CD14-positive monocyte (primary cell): ENCODE results near the gene NSG1. TPM values are rescaled to one million over a fixed set of nuclear protein-coding genes. Genes with fewer than 3 reads are reported as not detected.

Experiments
- DNase-seq, 3 donors: peaks; one replicate each; pipeline ENCODE4 v3.0.0-alpha.2; 2011 to 2022
- H2AFZ ChIP-seq: 2 replicates; pipeline ENCODE4 v1.6.0; 2012; ENCODE audit warnings: mild to moderate bottlenecking, low read depth, low read length, inconsistent platforms; ENCODE audit not compliant: insufficient read depth, poor library complexity, severe bottlenecking
- H3K27ac ChIP-seq, 2 donors: 1 replicate in 1 of 2; 2 replicates in 1 of 2; pipeline ENCODE4 v1.5.1; 2012 to 2013; ENCODE audit warnings: low read length in 2 of 2, control low read depth in 1 of 2, inconsistent platforms in 1 of 2, low read depth in 1 of 2, mild to moderate bottlenecking in 1 of 2
- H3K27me3 ChIP-seq, 2 donors: one replicate each; pipeline versions ENCODE4 v1.6.0 to v1.6.1; 2011 to 2013; ENCODE audit warnings: low read length in 2 of 2; ENCODE audit not compliant: control insufficient read depth in 2 of 2, insufficient read depth in 2 of 2
- H3K36me3 ChIP-seq, 2 donors: replicated peaks in 1 of 2; 1 replicate in 1 of 2; 2 replicates in 1 of 2; pipeline versions ENCODE4 v1.5.1 to v1.6.1; 2012 to 2013; ENCODE audit warnings: low read length in 2 of 2, control low read depth in 1 of 2, inconsistent platforms in 1 of 2, mild to moderate bottlenecking in 1 of 2; ENCODE audit not compliant: insufficient read depth in 2 of 2, control insufficient read depth in 1 of 2
- H3K4me1 ChIP-seq, 2 donors: 1 replicate in 1 of 2; 2 replicates in 1 of 2; pipeline versions ENCODE4 v1.5.1 to v1.6.1; 2012 to 2013; ENCODE audit warnings: low read length in 2 of 2, control low read depth in 1 of 2, inconsistent platforms in 1 of 2, mild to moderate bottlenecking in 1 of 2, moderate library complexity in 1 of 2; ENCODE audit not compliant: insufficient read depth in 2 of 2, control insufficient read depth in 1 of 2
- H3K4me2 ChIP-seq: replicated peaks from 2 replicates; pipeline ENCODE3; 2012; ENCODE audit warnings: low read length, moderate library complexity, mild to moderate bottlenecking; ENCODE audit not compliant: poor library complexity, severe bottlenecking; ENCODE audit errors: extremely low read depth
- H3K4me3 ChIP-seq, 3 experiments: fragments of 200-600 bp in 1 of 3; sonication (generic) in 1 of 3; replicated peaks in 1 of 3; 1 replicate in 2 of 3; 2 replicates in 1 of 3; pipeline ENCODE4 v1.5.1; 2011 to 2013; ENCODE audit warnings: low read length in 3 of 3, mild to moderate bottlenecking in 3 of 3, control low read depth in 2 of 3, low read depth in 2 of 3, inconsistent platforms in 1 of 3, moderate library complexity in 1 of 3
- H3K79me2 ChIP-seq: 2 replicates; pipeline ENCODE4 v1.6.0; 2012; ENCODE audit warnings: mild to moderate bottlenecking, control low read depth, inconsistent platforms, low read length, moderate library complexity; ENCODE audit not compliant: insufficient read depth
- H3K9ac ChIP-seq: 2 replicates; pipeline ENCODE4 v1.6.0; 2017; ENCODE audit warnings: low read length, mild to moderate bottlenecking; ENCODE audit not compliant: insufficient read depth, poor library complexity, severe bottlenecking
- H3K9me3 ChIP-seq, 2 donors: replicated peaks in 1 of 2; 1 replicate in 1 of 2; 2 replicates in 1 of 2; pipeline versions ENCODE4 v1.5.1 to v1.6.1; 2012 to 2013; ENCODE audit warnings: low read length in 2 of 2, control low read depth in 1 of 2; ENCODE audit not compliant: control insufficient read depth in 1 of 2, insufficient read depth in 1 of 2
- H4K20me1 ChIP-seq: 2 replicates; pipeline ENCODE4 v1.6.0; 2012; ENCODE audit warnings: mild to moderate bottlenecking, low read length, control low read depth, moderate library complexity; ENCODE audit not compliant: insufficient read depth
- H3K27ac Mint-ChIP-seq, 7 donors: one replicate each; pipeline ENCODE4 v1.8.0; 2020; ENCODE audit warnings: mild to moderate bottlenecking in 7 of 7, mixed read lengths in 7 of 7, moderate library complexity in 6 of 7, inconsistent platforms in 2 of 7
- H3K27me3 Mint-ChIP-seq, 3 donors: one replicate each; pipeline ENCODE4 v1.8.0; 2021 to 2022; ENCODE audit warnings: low read depth in 3 of 3, mild to moderate bottlenecking in 3 of 3, mixed read lengths in 3 of 3, moderate library complexity in 3 of 3, inconsistent platforms in 1 of 3
- H3K36me3 Mint-ChIP-seq, 2 donors: one replicate each; pipeline ENCODE4 v1.8.0; 2020; ENCODE audit warnings: mixed read lengths in 2 of 2, inconsistent platforms in 1 of 2, mild to moderate bottlenecking in 1 of 2
- H3K4me1 Mint-ChIP-seq: one replicate; pipeline ENCODE4 v1.8.0; 2020; ENCODE audit warnings: mild to moderate bottlenecking, mixed read lengths
- H3K4me3 Mint-ChIP-seq, 2 donors: one replicate each; pipeline ENCODE4 v1.8.0; 2020; ENCODE audit warnings: mild to moderate bottlenecking in 2 of 2, mixed read lengths in 2 of 2, moderate library complexity in 1 of 2
- H3K9me3 Mint-ChIP-seq, 7 donors: one replicate each; pipeline ENCODE4 v1.8.0; 2020 to 2022; ENCODE audit warnings: mixed read lengths in 7 of 7, mild to moderate bottlenecking in 6 of 7, moderate library complexity in 6 of 7, inconsistent platforms in 2 of 7
- CTCF ChIP-seq: fragments of 200-600 bp; IDR thresholded peaks from one replicate; pipeline ENCODE4 v1.8.0; 2022; ENCODE audit warnings: antibody characterized with exemption, mild to moderate bottlenecking
- WGBS: methylation state at CpG from one replicate; pipeline ENCODE4 v1.1.5; 2013; ENCODE audit warnings: missing lambda C conversion rate; ENCODE audit not compliant: insufficient coverage; 5-methylcytosine and 5-hydroxymethylcytosine counted together
- intact Hi-C, 2 donors: fragments of 100-400 bp; cut with micrococcal nuclease; formaldehyde crosslinking; loops; one replicate each; pipeline versions ENCODE4 v1.15.0 to v1.15.1; 2023
- polyA plus RNA-seq, 3 donors: library from polyadenylated mRNA; depleted of rRNA in 1 of 3; unstranded in 2 of 3; stranded (reverse) in 1 of 3; fragments of 300-500 nt in 2 of 3; fragments of >200 nt in 1 of 3; fragmentation: Illumina TruSeq in 2 of 3; gene quantifications; 1 replicate in 2 of 3; 2 replicates in 1 of 3; pipeline ENCODE4 v1.2.3, GENCODE V29; 2012 to 2021

Gene NSG1
- polyA plus RNA-seq, 3 donors = 0.10 TPM; not detected in 2

DNA sequence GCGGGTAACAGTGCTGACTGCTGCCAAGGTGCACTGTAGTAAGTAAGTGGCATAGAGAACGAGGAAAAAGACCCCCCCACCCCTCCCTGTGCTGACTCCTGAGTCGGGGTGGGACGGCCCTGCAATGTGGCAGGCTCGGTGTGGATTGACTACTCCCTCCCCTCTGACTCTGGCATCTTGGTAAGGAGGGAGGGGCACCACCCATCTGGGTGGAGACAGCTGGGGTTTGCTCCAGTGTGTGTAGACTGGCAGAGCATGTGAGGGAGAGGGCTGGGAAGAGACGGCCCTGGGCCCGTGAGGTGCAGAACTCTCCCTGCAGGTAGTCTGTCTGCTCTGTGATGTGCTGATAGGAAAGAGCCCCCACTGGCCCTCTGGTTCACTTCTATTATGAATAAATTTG is 31.0 kb downstream of the NSG1 start:
- H3K4me3 Mint-ChIP-seq = no peak overlapping the region
- H3K27ac ChIP-seq = no peak overlapping the region

GRCh38 chr4:4418676-4419390 is 31.9 kb downstream of the NSG1 start:
- H3K27ac Mint-ChIP-seq = no peak overlapping the region
- Histone ChIP-seq H3K9me3 (peaks cover 0 to 4% of the 10 kb centered on the region in 2 donors), H3K4me2 (no peak overlapping the region), H4K20me1 (no peaks in the 10 kb centered on the region), H3K36me3 (peaks cover 59 to 63% of the 10 kb centered on the region in 2 donors), H3K27ac (no peak overlapping the region), H3K4me3 (no peak overlapping the region), H3K79me2 (no peaks in the 10 kb centered on the region), H3K4me1 (no peaks in the 10 kb centered on the region), H2AFZ (no peak overlapping the region), H3K27me3 (no peaks in the 10 kb centered on the region), H3K9ac (no peak overlapping the region)
- TF ChIP-seq CTCF = no peak
- DNase-seq = no peak
- H3K4me1 Mint-ChIP-seq = no peaks in the 10 kb centered on the region
- H3K27me3 Mint-ChIP-seq = peaks cover 0 to 2% (median 0%) of the 10 kb centered on the region in 3 donors
- no peak overlapping the region for H3K4me3 Mint-ChIP-seq
- H3K36me3 Mint-ChIP-seq = peaks cover 66 to 78% of the 10 kb centered on the region in 2 donors
- intact Hi-C loops = no loop called here
- 91% methylated on average over 17 of the region's 19 CpGs for WGBS
- H3K9me3 Mint-ChIP-seq = peaks cover 0 to 4% (median 0%) of the 10 kb centered on the region in 7 donors

More for the DNA sequence above, 31.0 kb downstream of the NSG1 start:
- Histone ChIP-seq H3K27me3 (no peaks in the 10 kb centered on the region), H3K4me3 (no peak overlapping the region), H3K79me2 (no peaks in the 10 kb centered on the region), H3K36me3 (peaks cover 50 to 53% of the 10 kb centered on the region in 2 donors), H3K4me1 (no peaks in the 10 kb centered on the region), H3K9me3 (peaks cover 0 to 4% of the 10 kb centered on the region in 2 donors), H4K20me1 (no peaks in the 10 kb centered on the region), H3K9ac (no peak overlapping the region), H2AFZ (no peak overlapping the region), H3K4me2 (no peak overlapping the region)
- DNase-seq = no peak
- no CpG with 5 or more reads among the region's 7 CpGs for WGBS
- no peak for TF ChIP-seq CTCF
- Mint-ChIP-seq H3K9me3 (peaks cover 0 to 4% (median 0%) of the 10 kb centered on the region in 7 donors), H3K27ac (no peak overlapping the region), H3K4me1 (no peaks in the 10 kb centered on the region), H3K27me3 (peaks cover 0 to 2% (median 0%) of the 10 kb centered on the region in 3 donors), H3K36me3 (peaks cover 56 to 68% of the 10 kb centered on the region in 2 donors)
- intact Hi-C loops = no loop called here
